Measurements from ENCODE around the gene SSB. TPM values are rescaled to one million over a fixed set of nuclear protein-coding genes. Genes with fewer than 3 reads are reported as not detected.

Gene SSB
- total RNA-seq, 4 donors from 2014 or later, result 57.1 to 73.0 (median 63.6) TPM

DNA sequence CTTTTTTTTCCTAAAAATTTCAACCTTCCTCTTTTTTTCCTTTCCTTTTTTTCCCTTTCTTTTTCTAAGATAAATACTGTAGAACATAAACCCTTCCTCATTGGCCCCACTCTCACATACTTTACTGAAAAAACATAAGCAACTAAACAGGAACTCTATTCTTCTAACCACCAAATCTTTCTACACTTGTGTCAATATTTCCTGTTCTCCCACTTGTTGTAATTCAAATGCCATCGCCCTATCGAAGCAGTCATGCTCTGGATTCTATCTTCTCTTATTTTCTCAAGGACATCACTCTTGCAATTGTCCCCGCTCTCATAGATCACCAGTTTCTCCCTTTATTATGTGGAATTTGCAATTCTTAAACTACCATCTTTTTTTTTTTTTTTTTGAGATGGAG is 20.2 kb upstream of the SSB start:
- DNase-seq (ENCODE audit: extremely low spot score), result no peak
- WGBS, result 85% methylated on average over 3 of the region's 3 CpGs
- Histone ChIP-seq H3K27me3 (no peaks in the 10 kb centered on the region), H3K36me3 (no peaks in the 10 kb centered on the region), H3K4me3 (no peak overlapping the region), H3K9me3 (no peaks in the 10 kb centered on the region), H3K27ac (replicated peaks in 1 of 4) (no peak overlapping the region), H3K4me1 (peaks cover 0 to 15% (median 10%) of the 10 kb centered on the region in 4 donors)
- intact Hi-C loops (cut with DNase I), result no loop called here
- TF ChIP-seq POLR2A (IDR thresholded peaks at IDR 0.05; ENCODE audit: low read depth), result no peak

DNA sequence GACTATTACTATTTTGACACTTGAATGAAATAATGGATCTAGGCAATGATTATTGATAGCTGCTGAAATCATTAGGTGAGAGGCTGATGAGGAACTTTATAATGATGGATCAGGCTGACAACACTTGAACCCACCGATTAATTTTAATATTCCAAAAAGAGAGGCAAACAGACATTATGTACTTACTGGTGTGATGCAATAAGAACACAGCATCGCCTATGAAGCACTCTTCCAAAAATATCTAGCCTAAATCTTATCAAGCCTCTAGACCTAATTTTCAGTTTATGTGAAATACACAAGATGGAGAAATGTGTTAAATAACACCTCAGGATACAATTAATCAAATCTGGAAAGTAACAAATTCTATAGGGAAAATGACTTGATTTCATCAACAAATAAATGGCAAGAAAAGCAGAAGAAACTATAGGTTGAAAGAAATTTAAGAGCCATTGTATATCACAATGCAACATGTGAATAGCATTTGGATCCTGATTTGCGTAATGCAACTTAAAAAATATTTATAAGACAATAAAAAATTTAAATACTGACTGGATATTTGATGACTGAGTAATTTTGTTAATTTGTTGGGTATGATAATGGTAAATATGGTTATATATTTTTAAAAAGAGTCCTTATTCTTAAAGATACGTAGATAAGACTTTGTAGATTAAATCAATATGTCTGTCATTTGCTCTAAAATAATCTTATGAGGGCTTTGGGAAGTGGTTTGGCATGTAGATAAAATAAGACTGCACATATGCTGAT is 17.2 kb upstream of the SSB start:
- Histone ChIP-seq H3K27me3 (no peaks in the 10 kb centered on the region), H3K4me1 (peaks cover 0 to 4% (median 1%) of the 10 kb centered on the region in 4 donors), H3K9me3 (no peaks in the 10 kb centered on the region), H3K4me3 (no peak overlapping the region), H3K27ac (replicated peaks in 1 of 4) (no peak overlapping the region), H3K36me3 (no peaks in the 10 kb centered on the region)
- TF ChIP-seq POLR2AphosphoS5 (IDR thresholded peaks at IDR 0.05) (no peak), EP300 (IDR thresholded peaks at IDR 0.05) (no peak), POLR2A (IDR thresholded peaks at IDR 0.05; ENCODE audit: low read depth) (no peak)
- TF ChIP-seq, protein P1, sequence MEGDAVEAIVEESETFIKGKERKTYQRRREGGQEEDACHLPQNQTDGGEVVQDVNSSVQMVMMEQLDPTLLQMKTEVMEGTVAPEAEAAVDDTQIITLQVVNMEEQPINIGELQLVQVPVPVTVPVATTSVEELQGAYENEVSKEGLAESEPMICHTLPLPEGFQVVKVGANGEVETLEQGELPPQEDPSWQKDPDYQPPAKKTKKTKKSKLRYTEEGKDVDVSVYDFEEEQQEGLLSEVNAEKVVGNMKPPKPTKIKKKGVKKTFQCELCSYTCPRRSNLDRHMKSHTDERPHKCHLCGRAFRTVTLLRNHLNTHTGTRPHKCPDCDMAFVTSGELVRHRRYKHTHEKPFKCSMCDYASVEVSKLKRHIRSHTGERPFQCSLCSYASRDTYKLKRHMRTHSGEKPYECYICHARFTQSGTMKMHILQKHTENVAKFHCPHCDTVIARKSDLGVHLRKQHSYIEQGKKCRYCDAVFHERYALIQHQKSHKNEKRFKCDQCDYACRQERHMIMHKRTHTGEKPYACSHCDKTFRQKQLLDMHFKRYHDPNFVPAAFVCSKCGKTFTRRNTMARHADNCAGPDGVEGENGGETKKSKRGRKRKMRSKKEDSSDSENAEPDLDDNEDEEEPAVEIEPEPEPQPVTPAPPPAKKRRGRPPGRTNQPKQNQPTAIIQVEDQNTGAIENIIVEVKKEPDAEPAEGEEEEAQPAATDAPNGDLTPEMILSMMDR (IDR thresholded peaks at IDR 0.05), result no peak
- DNase-seq (ENCODE audit: extremely low spot score), result no peak
- intact Hi-C loops (cut with DNase I), result no loop called here
- WGBS, result 82% methylated on average over 4 of the region's 4 CpGs

DNA sequence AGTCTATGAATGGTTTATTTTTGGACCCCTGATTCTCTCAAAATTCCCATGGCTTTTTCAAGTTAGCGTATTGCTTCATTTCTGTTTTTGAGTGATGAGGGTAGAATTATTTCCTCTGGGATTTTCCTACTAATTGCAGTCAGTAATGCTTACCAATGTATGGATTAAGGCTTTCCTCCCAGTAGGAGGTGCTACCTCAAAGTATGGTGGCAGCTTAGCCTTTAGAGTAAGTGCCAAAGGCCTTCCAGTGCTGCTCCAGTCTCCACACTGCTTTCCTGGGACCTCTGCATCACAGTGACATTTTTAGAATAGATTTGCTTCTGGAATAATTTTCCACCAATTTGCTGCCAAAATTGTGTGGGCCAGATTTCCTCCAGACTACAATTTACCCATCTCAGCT is 16.2 kb upstream of the SSB start:
- no peaks in the 10 kb centered on the region for H3K4me1 ChIP-seq
- no peak overlapping the region for H3K4me3 ChIP-seq
- intact Hi-C loops (cut with DNase I), result no loop called here
- DNase-seq (ENCODE audit: extremely low spot score), result no peak
- H3K27ac ChIP-seq (replicated peaks in 1 of 4), result no peak overlapping the region
- TF ChIP-seq POLR2A (IDR thresholded peaks at IDR 0.05; ENCODE audit: low read depth) (no peak), POLR2AphosphoS5 (IDR thresholded peaks at IDR 0.05) (no peak), EP300 (IDR thresholded peaks at IDR 0.05) (no peak)
- TF ChIP-seq, protein P1 (IDR thresholded peaks at IDR 0.05), result no peak
- H3K36me3 ChIP-seq, result no peaks in the 10 kb centered on the region
- WGBS, result 100% methylated on average over 1 of the region's 1 CpG
- H3K27me3 ChIP-seq, result no peaks in the 10 kb centered on the region
- H3K9me3 ChIP-seq, result no peaks in the 10 kb centered on the region

DNA sequence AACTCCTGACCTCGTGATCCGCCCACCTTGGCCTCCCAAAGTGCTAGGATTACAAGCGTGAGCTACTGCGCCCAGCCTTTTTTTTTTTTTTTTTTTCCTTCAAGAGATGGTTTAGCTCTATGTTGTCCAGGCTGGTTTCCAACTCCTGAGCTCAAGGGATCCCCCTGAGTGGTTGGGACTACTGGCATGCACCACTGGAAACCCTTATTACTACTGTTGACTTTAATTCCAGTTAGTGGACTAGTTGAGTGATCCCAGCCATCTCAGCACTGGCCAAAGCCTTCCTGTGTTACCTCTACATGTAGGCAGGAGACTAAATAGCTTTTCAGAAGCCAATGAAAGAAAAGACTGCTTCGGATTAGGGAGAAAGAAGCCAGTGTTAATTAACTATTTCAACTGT is 8.1 kb upstream of the SSB start:
- Histone ChIP-seq H3K36me3 (no peaks in the 10 kb centered on the region), H3K9me3 (no peaks in the 10 kb centered on the region), H3K4me1 (peaks cover 0 to 9% (median 7%) of the 10 kb centered on the region in 4 donors), H3K27me3 (no peaks in the 10 kb centered on the region), H3K4me3 (no peak overlapping the region), H3K27ac (replicated peaks in 1 of 4) (no peak overlapping the region)
- WGBS, result 85% methylated on average over 5 of the region's 5 CpGs
- TF ChIP-seq, protein P1 (IDR thresholded peaks at IDR 0.05), result no peak
- TF ChIP-seq POLR2A (IDR thresholded peaks at IDR 0.05; ENCODE audit: low read depth), result no peak
- TF ChIP-seq EP300 (IDR thresholded peaks at IDR 0.05), result no peak
- no peak for TF ChIP-seq POLR2AphosphoS5 (IDR thresholded peaks at IDR 0.05)
- intact Hi-C loops (cut with DNase I), result no loop called here
- DNase-seq (ENCODE audit: extremely low spot score), result no peak

DNA sequence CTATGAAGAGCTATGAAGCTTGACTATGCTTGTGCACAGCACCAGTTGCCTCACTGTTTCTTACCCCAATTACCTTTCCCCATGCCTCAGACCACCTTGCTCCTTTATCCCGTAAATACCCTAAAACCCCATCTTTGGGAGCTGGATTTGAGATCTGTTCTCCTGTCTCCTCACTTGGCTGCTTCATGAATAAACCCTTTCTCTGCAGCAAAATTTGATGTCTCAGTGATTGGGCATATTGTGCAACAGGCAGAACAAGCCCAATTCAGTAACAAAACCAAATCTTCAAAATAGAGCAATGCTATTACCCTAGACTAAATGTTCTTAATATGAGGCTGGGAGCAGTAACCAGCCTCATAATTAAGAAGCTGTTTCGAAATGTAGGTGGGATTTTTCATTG is 3.5 kb upstream of the SSB start:
- 59% methylated on average over 2 of the region's 2 CpGs for WGBS
- Histone ChIP-seq H3K36me3 (no peaks in the 10 kb centered on the region), H3K27ac (replicated peaks in 1 of 4) (no peak overlapping the region), H3K4me1 (peaks cover 0 to 12% (median 9%) of the 10 kb centered on the region in 4 donors), H3K4me3 (no peak overlapping the region), H3K9me3 (no peaks in the 10 kb centered on the region), H3K27me3 (no peaks in the 10 kb centered on the region)
- DNase-seq (ENCODE audit: extremely low spot score), result no peak
- intact Hi-C loops (cut with DNase I), result no loop called here
- TF ChIP-seq, protein P1 (IDR thresholded peaks at IDR 0.05), result no peak
- no peak for TF ChIP-seq POLR2AphosphoS5 (IDR thresholded peaks at IDR 0.05)
- no peak for TF ChIP-seq EP300 (IDR thresholded peaks at IDR 0.05)
- TF ChIP-seq POLR2A (IDR thresholded peaks at IDR 0.05; ENCODE audit: low read depth), result no peak
